HPDE6-E6E7 (cell line): ENCODE data around the gene KCNH1.

Experiments
- DNase-seq: peaks from one replicate; pipeline ENCODE4 v3.0.0; 2011; ENCODE audit warnings: missing footprints; ENCODE audit errors: extremely low spot score

The KCNH1 gene

DNA sequence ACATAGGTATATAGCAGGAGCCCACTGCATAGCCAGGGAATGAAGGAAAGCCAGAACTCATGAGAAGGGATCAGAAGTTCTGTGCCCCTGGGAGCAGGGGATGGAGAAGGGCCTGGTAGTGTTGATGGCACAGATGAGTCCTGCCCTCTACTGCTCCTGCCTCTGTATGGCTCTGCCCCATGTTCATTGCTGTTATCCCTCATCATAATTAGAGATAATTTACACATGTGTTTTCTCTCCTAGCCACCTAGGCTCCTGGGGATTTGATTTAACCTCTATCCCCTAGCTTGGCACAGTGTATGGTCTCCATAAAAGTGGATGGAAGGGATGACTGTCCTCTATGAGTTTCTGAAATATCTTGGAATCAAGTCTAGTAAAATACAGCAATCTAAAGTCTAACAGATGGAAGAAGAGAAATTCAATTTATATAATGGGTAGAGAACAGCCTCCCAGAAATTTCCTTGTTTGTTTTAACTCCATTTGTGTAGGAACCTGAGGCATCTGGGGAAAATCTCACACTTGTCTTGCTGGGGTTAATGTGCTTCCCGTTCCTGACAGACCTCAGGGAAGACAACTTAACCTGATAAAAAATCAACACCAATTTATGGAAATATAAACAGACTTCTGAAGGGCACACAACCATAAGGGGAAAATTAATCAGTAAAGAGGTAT, 411.4 kb downstream of the KCNH1 start:
- DNase-seq: no peak

DNA sequence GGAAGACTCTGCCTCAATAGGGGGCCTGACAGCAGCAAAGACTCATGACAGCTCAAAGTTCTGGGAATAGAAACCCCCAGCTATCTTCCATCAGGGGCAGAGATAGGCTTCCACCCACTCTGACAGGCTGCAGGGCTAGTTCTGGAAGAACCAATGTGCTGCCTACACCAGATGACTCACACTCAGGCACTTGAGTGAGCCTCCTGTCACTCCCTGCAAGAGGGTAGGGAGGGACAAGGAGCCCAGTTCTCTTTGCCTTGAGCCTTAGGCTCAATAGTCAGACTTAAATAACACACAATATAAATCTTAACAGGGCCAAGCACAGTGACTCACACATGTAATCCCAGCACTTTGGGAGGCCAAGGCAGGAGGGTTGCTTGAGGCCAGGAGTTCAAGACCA, 418.9 kb downstream of the KCNH1 start:
- DNase-seq: no peak

DNA sequence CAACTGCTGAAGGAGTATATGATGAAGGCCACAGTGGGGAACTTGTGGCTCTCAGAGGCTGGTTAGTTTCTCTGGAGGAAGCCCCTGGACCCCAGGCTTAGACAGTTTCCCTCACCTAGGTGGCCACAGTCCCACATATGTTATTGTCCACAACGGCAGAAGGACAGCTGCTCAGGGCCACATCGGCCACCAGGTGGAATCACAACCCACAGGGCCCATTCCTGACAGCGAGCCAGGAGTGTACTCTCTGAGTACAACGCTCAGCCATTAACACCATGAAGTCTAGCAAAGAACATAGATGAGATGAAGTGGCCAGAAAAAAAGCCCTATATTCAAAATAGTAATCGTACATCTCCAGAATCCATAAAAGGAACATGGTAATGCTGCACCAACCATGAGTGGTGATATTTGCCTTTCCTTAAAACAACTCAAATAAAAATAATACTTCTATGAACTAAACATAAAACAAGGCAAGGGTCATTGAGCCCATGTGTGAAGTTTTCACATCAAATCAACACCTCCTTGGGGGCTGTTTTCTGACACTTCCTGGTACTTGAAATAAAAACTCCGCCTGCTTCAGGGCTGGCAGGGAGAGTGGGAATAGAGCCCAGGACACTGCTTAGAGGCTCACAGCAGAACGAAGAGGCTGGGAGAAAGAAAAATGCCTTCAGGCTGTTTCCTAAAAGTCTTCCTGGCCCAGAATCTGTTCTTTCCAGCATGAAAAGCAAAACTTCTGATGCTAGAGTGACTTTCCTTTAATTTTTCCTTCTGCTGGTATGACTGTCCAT, 421.9 kb downstream of the KCNH1 start:
- DNase-seq: no peak

DNA sequence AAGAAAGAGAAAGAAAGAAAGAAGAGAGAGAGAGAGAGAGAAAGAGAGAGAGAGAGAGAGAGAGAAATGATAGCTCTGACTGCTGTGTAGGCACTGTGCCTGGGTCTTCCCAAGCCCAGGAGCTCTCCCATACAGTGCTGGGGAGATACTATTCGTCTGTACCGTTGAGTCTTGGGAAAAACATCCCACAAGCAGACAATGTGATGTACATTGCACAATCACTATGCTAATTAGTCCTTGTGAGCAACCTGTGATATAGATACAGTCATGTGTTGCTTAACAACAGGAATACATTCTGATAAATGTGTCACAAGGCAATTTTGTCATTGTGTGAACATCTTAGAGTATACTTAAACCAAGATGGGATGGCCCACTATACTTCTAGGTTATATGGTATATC, 424.2 kb downstream of the KCNH1 start:
- no peak for DNase-seq

DNA sequence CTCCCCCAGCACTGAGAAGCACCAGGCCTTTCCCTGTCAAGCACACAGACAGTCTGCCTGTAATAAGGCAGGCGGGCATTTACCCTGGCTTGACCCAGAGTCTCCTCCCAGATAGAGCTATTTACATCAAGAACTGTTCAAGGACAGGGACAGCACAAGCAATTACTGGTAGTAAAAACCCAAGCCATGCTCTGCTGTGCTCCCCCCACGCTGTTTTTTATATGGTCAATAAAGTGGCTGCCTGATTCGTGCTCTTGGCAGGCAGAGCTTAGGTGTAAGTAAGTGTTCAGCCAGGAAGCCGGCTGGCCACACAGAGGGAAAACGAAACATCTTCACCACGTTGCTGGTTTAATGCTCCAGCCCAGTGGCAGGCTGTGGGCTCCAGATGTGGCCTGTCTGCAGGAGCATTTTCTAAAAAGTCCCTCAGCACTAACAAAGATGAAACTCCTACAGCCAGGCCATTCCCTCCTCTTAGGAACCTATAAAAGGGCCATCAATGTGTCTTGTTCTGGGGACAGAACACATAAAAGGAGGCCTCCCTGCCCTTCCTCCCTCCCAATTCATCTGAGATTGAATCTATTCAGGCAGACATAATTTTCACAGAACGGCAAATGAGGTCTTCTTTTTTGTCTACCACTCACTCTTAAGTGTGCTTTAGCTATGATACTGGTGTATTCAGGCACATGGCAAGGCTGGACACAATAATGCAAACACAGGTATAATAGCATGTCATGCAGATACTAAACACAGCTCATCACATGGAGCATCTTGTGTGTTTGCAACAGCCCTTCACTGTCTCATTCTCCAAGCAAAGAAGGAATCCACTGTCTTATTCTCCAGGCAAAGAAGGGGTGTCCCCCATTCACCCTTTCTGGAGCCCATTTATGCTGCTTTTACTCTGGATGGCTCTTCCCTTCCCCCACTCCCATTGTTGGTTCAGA, 426.4 kb downstream of the KCNH1 start:
- no peak for DNase-seq

DNA sequence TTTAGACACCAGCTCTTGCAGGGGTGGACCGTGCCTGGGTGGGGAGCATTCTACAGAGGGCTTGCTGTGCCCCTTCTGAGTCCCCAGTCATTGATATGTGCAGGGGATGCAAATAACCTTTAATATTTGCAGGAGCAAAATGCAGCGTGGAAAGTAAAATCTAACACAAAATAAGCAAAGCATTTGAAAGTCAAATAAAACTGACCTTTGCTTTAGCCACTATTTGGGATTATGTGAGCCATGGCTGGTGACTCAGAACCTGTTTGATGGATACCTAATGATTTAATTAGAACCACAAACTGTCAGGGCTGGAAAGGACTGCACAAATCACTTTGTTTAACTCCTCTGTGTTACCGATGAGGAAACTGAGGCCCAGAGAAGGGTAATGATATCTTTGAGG, 427.7 kb downstream of the KCNH1 start:
- no peak for DNase-seq

DNA sequence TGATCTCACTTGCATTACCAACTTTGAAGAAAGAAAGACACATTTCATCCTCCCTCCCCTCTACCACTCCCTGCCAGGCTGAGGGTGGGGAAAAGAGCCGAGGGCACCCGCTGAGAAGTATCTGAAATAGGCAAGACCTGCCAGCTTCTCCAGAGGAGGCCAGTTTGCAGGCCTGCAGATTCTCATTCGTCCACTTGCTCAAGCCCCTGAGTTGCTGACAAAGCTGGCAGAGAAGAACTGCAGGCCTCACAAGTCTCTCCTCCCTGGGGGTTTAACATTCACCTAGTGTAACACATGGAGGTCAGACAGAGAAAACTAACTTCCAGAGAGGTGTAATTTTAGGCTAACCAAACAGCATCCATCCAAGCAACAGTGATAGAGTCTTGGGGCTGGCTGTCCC, 428.9 kb downstream of the KCNH1 start:
- DNase-seq: no peak

DNA sequence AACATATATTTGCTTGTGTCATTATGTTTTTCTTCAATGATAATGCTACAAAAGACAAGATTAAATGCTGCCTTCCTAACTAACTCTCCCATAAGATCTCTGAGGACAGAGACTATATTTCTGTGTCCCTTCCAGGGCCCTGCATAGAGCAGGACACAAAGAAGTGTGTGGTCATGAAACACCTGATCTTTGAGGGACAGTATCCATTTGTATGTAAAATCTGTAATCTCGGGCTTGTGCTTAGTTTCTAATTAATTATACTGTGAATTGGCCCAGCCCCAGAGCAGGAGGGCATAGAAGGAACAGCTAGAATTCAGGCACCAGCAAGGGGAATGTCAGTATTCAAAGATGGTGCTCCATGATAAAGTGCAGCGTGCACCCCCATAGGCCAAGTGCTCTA, 430.4 kb downstream of the KCNH1 start:
- no peak for DNase-seq

DNA sequence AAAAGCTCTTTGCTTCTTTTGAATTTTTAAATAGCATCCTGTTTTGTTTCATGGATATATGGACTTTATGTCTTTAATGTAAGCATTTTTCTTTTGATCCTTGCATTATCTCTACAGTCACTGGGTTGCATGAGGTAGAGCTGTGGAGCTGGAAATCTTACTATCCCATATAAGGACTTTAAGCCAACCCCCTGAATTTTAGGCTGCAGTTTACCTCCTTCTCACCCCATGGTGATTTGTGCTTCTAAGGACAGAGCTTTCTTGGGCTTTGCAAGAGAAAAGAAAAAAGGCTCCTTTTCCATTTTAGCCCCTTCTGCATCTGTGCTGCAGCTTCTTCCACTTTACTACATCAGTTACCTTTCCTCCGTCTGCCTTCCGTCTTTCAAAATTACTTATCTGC, 431.4 kb downstream of the KCNH1 start:
- DNase-seq: no peak

DNA sequence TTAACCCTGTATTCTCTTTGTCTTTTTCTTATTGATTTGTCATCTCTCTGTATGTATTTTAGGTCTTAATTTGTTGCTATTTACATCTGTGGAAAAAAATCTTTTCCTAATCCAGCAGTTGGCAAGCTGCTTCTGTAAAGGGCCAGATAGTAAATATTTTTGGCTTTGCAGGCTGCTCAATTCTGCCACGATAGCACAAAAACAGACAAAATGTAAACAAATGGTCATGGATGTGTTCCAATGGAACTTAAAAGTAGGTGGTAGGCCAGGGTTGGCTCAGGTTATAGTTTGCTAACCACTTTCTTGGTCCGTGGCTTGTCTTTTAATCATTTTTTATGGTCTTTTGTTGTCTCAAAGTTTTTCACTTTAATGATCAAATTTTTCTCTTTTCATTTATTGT, 433.4 kb downstream of the KCNH1 start:
- DNase-seq: no peak

DNA sequence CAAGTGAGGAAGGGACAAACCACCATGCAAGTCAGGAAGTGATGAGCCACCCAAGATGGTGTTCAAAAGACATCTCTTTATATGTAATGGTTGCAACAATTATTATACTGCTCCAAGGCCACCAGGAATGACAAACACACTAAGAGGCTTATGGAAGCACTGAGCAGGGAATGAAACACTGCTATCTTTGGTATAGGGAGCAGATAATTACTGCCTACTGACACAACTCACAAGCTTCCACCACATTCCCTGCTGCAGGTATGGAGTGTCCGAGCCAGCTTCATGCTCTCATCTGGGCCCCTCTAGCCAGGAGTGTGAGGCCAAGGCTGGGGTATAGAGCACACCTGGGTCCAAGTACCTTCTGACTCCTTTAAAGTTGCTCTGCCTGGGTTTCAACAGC, 433.9 kb downstream of the KCNH1 start:
- no peak for DNase-seq

DNA sequence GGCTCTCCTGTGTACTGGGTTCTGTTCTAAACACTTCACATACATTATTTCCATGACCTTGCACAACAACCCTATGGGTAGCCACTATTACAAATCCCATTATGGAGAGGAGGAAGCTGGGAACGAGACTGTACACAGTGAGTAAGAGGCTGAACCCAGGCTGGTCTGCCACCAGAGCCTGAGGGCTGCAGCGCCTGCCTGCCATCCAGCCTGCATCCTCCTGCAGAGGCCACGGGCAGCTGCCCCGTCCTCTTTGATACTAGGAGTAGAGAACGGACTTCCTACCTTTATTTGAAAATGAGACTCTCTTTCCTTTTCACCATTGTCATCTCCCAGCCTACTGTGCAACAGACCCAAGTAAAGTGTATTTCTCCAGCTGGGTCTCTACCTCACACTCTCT, 435.3 kb downstream of the KCNH1 start:
- DNase-seq: no peak

DNA sequence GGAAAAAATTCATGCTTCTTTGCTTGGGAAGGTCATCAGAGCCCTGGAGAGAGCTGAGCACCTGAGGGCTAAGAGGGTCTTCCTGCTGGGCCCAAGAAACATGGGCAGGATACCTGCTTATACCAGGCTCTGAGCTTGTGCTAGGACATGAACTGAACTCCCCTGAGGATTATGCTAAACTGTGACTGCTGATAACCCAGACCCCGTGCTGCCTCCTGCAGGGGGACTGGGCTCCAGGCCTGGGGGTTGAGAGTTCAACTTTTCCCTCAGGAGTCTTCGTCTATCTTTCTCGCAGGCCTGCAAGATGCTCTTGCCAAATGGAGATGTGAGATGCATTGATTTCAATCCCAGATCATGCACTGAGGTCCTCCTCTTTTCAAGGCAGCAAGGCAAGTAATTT, 436.8 kb downstream of the KCNH1 start:
- no peak for DNase-seq

DNA sequence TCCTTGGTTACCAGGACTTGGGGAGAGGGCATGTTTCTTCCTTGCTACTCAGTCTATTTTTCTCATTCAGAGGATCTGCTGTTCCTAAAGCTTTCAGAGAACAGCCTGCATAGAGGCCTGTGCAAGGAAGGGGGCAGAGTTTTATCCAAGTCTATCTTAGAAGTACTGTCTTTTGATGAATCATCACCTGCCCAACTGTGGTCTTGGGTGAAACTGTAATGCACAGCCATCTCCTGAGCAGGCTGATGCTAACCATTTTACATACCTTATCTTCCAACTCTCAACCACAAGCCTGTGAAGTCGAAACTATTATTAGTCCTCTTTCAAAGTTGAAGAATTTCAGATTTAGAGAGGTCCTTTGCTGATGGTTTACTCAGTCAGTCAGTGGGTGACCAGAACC, 437.2 kb downstream of the KCNH1 start:
- no peak for DNase-seq

DNA sequence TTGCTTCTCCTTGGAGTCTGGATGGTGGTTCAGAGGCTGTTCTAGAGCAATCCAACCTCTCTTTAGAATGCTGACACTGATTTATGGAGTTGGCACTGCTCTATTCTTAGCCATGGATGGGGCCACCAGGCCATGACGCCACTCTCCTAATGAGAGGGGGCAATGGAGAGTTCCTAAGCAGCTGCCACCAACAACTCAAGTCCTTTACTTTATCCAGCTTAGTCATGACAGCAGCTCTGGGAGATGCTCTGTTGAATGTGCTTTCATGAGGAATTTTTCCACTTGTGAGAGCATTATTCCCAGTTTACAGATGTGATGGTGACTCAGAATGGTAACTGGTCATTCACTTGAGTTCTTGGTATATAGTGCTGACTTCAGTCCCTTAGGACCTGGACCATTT, 438.9 kb downstream of the KCNH1 start:
- no peak for DNase-seq

DNA sequence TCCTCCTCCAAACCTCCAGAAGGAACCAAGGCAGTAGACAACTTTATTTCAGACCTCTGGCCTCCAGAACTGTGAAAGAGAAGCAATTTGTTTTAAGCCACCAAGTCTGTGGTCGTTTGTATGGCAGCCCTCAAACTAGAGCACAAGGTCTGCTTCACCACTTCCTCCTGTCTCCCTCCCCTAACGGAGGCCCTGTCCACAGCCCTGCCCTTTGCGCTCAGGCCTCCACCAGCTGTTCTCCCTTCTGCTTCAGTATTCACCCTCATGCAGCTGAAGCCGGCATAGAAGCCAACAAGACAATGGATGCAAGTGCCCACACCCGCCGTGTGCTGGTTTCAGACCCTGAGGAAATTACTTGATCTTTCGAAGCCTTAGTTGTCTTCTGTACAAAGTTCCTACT, 441.2 kb downstream of the KCNH1 start:
- no peak for DNase-seq

DNA sequence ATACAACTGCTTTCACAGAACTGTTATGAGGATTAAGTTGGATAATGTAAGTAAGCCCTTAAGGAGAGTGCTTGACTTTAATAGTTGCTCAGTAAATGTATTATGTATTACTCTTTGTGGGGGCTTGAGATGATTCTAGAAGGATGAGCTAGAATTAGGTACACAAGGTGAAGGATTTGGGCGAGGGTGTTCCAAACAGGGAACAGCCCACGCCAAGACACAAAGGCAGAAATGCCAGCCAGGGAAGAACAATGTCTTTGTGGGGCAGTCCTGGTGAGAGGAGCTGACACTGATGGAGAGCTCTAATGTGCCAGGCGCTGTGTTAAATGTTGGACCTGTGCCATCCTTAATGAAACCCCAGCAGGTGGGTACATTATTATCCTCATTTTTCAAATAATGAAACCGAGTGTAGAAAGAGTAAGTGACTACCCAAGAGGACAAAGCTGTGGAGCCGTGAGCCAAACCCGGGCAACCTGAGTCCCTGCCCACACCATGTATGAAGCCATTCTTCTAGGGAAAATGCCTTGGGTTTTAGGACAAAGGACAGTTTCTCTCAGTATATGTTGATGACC, 442.8 kb downstream of the KCNH1 start:
- no peak for DNase-seq

DNA sequence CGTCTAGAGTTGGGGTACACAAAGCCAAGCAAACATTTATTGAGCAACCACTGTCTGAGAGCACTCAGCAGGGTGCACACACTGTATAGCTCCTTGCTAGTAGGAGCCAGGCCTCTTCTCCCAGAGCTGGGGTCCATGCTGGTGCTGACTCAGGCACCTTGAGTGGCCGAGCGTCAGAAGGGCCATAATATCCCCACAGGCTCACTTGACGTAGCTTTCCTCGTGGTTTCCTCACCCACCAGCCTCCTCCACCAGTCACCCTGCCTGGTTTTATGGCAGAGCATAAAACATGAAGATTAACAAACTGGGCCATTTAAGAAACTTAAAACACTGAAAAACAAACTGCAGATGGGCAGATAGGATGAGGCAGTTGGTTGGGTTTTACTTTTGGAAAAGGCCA, 443.7 kb downstream of the KCNH1 start:
- DNase-seq: no peak

DNA sequence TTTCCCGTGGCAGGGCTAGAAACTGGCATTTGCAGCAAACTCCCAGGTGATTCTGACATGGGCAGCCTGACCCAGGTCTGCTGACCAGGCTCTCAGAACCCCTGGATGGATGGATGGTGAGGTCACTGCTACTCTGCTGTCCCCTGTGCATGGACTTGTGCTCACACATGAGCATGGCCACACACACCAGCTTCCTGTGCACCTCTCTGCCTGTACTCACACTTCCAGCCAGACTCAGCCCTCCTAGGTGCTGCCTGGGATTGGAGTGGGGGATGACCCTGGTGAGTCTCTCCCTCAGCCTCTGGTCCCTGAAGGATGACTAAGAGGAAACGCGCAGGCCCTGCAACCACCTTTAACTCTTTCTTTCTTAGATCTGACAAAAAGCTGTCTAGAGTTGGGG, 444.1 kb downstream of the KCNH1 start:
- no peak for DNase-seq

DNA sequence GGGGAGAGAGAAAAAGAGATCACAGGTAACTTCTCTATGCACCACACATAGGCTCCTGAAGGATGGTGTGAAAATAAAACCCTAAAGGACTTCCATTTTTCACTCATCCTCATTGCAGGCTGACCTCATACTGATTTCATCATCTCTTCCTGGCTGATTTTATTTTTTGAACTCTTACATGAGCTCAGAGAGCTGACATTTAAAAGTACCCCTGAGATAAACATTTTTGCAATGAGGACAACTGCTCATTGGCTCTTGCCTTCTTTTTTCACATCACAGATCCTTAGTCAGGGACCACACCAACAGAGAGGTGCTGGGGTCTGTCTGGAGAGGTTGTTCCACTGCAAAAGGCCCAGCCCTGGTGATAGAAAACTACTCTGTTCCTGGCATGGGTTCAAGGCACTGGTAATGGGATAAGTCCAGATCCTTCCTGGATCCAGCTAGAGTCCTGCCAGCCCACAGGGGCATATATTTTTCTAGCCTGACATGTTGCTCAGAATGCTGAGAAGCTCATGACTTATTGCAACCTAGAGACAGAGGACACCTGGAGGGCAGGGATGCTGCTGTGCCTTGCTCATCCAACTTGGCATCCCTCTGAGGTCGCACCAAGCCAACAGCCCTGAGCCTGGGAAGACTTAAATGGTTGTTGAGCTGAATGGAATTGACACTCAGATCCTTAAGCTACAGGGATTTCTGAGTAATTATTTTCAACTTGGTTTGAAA, 445.3 kb downstream of the KCNH1 start:
- no peak for DNase-seq

DNA sequence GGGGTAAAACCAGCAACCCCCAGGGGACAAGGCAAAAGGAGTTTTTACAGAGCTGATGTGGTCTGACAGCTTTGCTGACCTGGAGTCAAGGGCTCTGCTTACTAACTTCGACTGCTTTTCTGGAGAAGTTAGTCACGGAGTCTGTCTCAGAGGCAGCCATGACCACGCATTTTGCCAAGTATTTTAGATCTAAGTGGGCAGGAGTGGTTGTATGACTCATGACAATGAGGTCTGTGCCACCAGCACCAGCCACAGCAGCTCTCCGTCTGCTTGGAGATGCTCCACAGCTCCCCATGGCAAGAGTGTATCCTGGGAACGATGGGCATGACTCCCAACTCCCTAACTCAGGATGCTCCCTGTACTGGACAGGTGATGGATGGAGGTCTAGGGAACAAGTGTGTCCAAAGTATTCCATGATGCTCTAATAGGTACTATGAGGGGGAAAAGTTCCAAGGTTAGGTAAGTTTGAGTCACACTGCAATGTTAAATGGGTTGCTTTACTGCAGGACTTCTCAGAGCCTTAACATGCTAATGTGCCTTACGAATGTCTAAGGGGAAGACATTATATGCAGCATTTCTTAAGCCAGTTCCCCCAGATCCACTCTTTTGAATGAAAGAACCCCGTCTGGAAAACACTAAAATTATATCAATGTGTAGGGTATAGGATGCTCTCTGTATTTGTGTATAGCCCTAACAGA, 446.2 kb downstream of the KCNH1 start:
- DNase-seq: no peak
